Measurements from ENCODE around the gene GABBR1.

DNA sequence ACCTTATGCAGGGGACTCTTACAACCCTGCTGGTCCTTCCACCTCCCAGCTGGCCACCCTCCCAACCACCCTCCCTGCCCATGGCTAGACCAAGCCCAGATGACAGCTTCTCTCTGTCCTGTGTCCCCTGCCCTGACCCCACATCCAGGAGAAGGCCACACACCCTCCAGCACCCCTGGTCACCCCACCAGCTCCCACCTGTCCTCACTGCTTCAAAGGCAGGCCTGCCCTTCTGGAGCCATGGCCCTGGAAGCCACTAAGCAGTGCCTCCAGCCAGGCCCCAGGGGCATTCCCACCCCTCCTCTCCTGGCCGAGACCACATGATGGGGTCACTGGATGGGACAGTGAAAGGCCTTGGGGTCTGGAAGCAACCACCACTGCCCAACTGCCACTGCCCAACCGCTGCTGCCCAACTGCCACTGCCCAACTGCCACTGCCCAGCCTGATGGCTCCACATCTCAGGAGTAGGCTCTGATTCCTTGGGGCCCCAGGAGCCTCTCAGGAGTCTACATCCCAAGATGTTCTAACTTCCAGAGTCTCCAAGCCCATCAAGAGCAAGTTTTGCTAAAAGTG is 103.9 kb downstream of the GABBR1 start:
- TF ChIP-seq HOXA7 (CRISPR knock-in tag; IDR thresholded peaks at IDR 0.05) (no peak), CBX2 (IDR thresholded peaks at IDR 0.05; ENCODE audit: low read depth, low read length) (no peak), CBX2 (CRISPR knock-in tag; IDR thresholded peaks at IDR 0.05; ENCODE audit: low read depth) (no peak), NFYB (CRISPR knock-in tag; IDR thresholded peaks at IDR 0.05) (no peak), ZNF749 (CRISPR knock-in tag; IDR thresholded peaks at IDR 0.05; ENCODE audit: borderline replicate concordance) (no peak), POLR2A (IDR thresholded peaks at IDR 0.05; ENCODE audit: insufficient read depth in 1 of 2, low read depth in 2 of 2, low read length in 2 of 2) (no peak), JUND (CRISPR knock-in tag; IDR thresholded peaks at IDR 0.05) (no peak), KLF11 (CRISPR knock-in tag; IDR thresholded peaks at IDR 0.05) (no peak)
- TF ChIP-seq, protein P1, sequence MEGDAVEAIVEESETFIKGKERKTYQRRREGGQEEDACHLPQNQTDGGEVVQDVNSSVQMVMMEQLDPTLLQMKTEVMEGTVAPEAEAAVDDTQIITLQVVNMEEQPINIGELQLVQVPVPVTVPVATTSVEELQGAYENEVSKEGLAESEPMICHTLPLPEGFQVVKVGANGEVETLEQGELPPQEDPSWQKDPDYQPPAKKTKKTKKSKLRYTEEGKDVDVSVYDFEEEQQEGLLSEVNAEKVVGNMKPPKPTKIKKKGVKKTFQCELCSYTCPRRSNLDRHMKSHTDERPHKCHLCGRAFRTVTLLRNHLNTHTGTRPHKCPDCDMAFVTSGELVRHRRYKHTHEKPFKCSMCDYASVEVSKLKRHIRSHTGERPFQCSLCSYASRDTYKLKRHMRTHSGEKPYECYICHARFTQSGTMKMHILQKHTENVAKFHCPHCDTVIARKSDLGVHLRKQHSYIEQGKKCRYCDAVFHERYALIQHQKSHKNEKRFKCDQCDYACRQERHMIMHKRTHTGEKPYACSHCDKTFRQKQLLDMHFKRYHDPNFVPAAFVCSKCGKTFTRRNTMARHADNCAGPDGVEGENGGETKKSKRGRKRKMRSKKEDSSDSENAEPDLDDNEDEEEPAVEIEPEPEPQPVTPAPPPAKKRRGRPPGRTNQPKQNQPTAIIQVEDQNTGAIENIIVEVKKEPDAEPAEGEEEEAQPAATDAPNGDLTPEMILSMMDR (CRISPR knock-in tag; IDR thresholded peaks at IDR 0.05), result no peak
- TF ChIP-seq, protein P2, sequence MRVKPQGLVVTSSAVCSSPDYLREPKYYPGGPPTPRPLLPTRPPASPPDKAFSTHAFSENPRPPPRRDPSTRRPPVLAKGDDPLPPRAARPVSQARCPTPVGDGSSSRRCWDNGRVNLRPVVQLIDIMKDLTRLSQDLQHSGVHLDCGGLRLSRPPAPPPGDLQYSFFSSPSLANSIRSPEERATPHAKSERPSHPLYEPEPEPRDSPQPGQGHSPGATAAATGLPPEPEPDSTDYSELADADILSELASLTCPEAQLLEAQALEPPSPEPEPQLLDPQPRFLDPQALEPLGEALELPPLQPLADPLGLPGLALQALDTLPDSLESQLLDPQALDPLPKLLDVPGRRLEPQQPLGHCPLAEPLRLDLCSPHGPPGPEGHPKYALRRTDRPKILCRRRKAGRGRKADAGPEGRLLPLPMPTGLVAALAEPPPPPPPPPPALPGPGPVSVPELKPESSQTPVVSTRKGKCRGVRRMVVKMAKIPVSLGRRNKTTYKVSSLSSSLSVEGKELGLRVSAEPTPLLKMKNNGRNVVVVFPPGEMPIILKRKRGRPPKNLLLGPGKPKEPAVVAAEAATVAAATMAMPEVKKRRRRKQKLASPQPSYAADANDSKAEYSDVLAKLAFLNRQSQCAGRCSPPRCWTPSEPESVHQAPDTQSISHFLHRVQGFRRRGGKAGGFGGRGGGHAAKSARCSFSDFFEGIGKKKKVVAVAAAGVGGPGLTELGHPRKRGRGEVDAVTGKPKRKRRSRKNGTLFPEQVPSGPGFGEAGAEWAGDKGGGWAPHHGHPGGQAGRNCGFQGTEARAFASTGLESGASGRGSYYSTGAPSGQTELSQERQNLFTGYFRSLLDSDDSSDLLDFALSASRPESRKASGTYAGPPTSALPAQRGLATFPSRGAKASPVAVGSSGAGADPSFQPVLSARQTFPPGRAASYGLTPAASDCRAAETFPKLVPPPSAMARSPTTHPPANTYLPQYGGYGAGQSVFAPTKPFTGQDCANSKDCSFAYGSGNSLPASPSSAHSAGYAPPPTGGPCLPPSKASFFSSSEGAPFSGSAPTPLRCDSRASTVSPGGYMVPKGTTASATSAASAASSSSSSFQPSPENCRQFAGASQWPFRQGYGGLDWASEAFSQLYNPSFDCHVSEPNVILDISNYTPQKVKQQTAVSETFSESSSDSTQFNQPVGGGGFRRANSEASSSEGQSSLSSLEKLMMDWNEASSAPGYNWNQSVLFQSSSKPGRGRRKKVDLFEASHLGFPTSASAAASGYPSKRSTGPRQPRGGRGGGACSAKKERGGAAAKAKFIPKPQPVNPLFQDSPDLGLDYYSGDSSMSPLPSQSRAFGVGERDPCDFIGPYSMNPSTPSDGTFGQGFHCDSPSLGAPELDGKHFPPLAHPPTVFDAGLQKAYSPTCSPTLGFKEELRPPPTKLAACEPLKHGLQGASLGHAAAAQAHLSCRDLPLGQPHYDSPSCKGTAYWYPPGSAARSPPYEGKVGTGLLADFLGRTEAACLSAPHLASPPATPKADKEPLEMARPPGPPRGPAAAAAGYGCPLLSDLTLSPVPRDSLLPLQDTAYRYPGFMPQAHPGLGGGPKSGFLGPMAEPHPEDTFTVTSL (CRISPR knock-in tag; IDR thresholded peaks at IDR 0.05; ENCODE audit: borderline replicate concordance), result no peak
- TF ChIP-seq, protein P3, sequence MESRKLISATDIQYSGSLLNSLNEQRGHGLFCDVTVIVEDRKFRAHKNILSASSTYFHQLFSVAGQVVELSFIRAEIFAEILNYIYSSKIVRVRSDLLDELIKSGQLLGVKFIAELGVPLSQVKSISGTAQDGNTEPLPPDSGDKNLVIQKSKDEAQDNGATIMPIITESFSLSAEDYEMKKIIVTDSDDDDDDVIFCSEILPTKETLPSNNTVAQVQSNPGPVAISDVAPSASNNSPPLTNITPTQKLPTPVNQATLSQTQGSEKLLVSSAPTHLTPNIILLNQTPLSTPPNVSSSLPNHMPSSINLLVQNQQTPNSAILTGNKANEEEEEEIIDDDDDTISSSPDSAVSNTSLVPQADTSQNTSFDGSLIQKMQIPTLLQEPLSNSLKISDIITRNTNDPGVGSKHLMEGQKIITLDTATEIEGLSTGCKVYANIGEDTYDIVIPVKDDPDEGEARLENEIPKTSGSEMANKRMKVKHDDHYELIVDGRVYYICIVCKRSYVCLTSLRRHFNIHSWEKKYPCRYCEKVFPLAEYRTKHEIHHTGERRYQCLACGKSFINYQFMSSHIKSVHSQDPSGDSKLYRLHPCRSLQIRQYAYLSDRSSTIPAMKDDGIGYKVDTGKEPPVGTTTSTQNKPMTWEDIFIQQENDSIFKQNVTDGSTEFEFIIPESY (CRISPR knock-in tag; IDR thresholded peaks at IDR 0.05), result no peak
- TF ChIP-seq, protein P4, sequence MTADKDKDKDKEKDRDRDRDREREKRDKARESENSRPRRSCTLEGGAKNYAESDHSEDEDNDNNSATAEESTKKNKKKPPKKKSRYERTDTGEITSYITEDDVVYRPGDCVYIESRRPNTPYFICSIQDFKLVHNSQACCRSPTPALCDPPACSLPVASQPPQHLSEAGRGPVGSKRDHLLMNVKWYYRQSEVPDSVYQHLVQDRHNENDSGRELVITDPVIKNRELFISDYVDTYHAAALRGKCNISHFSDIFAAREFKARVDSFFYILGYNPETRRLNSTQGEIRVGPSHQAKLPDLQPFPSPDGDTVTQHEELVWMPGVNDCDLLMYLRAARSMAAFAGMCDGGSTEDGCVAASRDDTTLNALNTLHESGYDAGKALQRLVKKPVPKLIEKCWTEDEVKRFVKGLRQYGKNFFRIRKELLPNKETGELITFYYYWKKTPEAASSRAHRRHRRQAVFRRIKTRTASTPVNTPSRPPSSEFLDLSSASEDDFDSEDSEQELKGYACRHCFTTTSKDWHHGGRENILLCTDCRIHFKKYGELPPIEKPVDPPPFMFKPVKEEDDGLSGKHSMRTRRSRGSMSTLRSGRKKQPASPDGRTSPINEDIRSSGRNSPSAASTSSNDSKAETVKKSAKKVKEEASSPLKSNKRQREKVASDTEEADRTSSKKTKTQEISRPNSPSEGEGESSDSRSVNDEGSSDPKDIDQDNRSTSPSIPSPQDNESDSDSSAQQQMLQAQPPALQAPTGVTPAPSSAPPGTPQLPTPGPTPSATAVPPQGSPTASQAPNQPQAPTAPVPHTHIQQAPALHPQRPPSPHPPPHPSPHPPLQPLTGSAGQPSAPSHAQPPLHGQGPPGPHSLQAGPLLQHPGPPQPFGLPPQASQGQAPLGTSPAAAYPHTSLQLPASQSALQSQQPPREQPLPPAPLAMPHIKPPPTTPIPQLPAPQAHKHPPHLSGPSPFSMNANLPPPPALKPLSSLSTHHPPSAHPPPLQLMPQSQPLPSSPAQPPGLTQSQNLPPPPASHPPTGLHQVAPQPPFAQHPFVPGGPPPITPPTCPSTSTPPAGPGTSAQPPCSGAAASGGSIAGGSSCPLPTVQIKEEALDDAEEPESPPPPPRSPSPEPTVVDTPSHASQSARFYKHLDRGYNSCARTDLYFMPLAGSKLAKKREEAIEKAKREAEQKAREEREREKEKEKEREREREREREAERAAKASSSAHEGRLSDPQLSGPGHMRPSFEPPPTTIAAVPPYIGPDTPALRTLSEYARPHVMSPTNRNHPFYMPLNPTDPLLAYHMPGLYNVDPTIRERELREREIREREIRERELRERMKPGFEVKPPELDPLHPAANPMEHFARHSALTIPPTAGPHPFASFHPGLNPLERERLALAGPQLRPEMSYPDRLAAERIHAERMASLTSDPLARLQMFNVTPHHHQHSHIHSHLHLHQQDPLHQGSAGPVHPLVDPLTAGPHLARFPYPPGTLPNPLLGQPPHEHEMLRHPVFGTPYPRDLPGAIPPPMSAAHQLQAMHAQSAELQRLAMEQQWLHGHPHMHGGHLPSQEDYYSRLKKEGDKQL (CRISPR knock-in tag; IDR thresholded peaks at IDR 0.05; ENCODE audit: low read depth), result no peak
